ENCODE results near the gene PITPNM1.
"Not testable (repeated sequence)": the region's sequence is repeated elsewhere in the genome, so short reads cannot be mapped to it uniquely, and the experiment has no call there.

The PITPNM1 gene

GRCh38 chr11:67493548-67494370 lies 11.4 kb downstream of the PITPNM1 start:
- H3K36me3 Mint-ChIP-seq (ENCODE audit: low read depth) = peaks cover 100% of the 10 kb centered on the region
- peaks cover 12% of the 10 kb centered on the region for H3K4me1 Mint-ChIP-seq (ENCODE audit: low read depth)
- no peaks in the 10 kb centered on the region for H3K27me3 Mint-ChIP-seq
- no peak overlapping the region for H3K4me3 Mint-ChIP-seq
- no peak overlapping the region for H3K27ac Mint-ChIP-seq
- intact Hi-C loops (cut with micrococcal nuclease) = no loop called here
- H3K9me3 Mint-ChIP-seq = no peaks in the 10 kb centered on the region

DNA sequence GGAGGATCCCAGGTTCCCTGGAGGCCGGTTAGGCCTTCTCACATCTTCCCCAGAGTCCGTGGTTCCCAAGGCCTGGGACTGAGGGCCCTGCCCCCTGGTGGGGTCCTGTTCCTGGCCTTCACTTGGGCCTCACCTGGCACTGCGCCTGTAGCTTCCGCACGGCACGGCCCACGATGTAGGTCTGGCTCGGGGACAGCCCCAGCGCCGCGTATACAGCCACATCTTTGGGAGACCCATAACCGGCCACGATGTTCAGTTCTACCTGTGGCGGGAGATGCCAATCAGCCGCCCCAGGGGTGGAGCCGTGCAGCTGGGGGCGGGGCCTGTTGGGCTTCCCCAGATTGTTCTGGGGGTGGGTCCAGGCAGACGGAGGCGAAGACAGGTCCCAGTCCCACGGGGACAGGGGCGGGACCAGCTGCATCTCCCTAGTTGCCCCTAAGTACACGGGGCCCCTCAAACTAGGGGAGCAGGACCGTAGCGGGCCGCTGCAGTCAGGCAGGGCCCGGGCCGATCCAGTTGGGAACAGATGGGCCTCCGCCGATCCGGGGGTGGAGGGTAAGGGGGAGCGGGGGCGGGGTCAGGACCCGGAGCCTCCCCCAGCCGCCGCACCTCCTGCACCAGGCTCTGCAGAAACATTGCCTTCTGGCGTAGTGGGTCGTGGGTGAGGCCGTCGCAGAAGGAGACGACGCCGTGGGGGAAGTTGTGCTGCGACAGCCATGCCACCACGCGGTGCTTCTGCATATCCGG lies 12.2 kb downstream of the PITPNM1 start:
- intact Hi-C loops (cut with micrococcal nuclease) = no loop called here
- H3K27ac Mint-ChIP-seq = no peak overlapping the region

GRCh38 chr11:67492069-67492727 lies 13.0 kb downstream of the PITPNM1 start:
- H3K9me3 Mint-ChIP-seq = no peaks in the 10 kb centered on the region
- H3K36me3 Mint-ChIP-seq (ENCODE audit: low read depth) = peaks cover 100% of the 10 kb centered on the region
- no peak overlapping the region for H3K4me3 Mint-ChIP-seq
- intact Hi-C loops (cut with micrococcal nuclease) = no loop called here
- no peak overlapping the region for H3K27ac Mint-ChIP-seq
- no peaks in the 10 kb centered on the region for H3K27me3 Mint-ChIP-seq
- peaks cover 10% of the 10 kb centered on the region for H3K4me1 Mint-ChIP-seq (ENCODE audit: low read depth)

More for the DNA sequence above, 12.2 kb downstream of the PITPNM1 start:
- Mint-ChIP-seq H3K36me3 (ENCODE audit: low read depth) (peaks cover 100% of the 10 kb centered on the region), H3K9me3 (no peaks in the 10 kb centered on the region), H3K4me3 (no peak overlapping the region), H3K4me1 (ENCODE audit: low read depth) (peaks cover 14% of the 10 kb centered on the region), H3K27me3 (no peaks in the 10 kb centered on the region)

- H3K9me3 Mint-ChIP-seq = no peaks in the 10 kb centered on the region
- intact Hi-C loops (cut with micrococcal nuclease) = no loop called here
- peaks cover 100% of the 10 kb centered on the region for H3K36me3 Mint-ChIP-seq (ENCODE audit: low read depth)
- no peaks in the 10 kb centered on the region for H3K27me3 Mint-ChIP-seq
- H3K27ac Mint-ChIP-seq = no peak overlapping the region
- peaks cover 8% of the 10 kb centered on the region for H3K4me1 Mint-ChIP-seq (ENCODE audit: low read depth)
- no peak overlapping the region for H3K4me3 Mint-ChIP-seq
These were observed 13.7 kb downstream of the PITPNM1 start for GRCh38 chr11:67491276-67492068.

DNA sequence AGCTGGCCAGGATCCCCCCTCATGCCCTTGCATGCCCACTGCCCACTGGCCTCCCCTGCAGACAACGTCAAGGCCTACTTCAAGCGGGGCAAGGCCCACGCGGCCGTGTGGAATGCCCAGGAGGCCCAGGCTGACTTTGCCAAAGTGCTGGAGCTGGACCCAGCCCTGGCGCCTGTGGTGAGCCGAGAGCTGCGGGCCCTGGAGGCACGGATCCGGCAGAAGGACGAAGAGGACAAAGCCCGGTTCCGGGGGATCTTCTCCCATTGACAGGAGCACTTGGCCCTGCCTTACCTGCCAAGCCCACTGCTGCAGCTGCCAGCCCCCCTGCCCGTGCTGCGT lies 14.5 kb downstream of the PITPNM1 start:
- Mint-ChIP-seq H3K4me3 (no peak overlapping the region), H3K4me1 (ENCODE audit: low read depth) (peaks cover 16% of the 10 kb centered on the region), H3K9me3 (no peaks in the 10 kb centered on the region), H3K27ac (no peak overlapping the region), H3K27me3 (no peaks in the 10 kb centered on the region), H3K36me3 (ENCODE audit: low read depth) (peaks cover 100% of the 10 kb centered on the region)
- intact Hi-C loops (cut with micrococcal nuclease) = no loop called here

- H3K4me3 Mint-ChIP-seq = no peak overlapping the region
- H3K9me3 Mint-ChIP-seq = no peaks in the 10 kb centered on the region
- no peak overlapping the region for H3K27ac Mint-ChIP-seq
- peaks cover 19% of the 10 kb centered on the region for H3K4me1 Mint-ChIP-seq (ENCODE audit: low read depth)
- H3K36me3 Mint-ChIP-seq (ENCODE audit: low read depth) = peaks cover 95% of the 10 kb centered on the region
- no peaks in the 10 kb centered on the region for H3K27me3 Mint-ChIP-seq
- intact Hi-C loops (cut with micrococcal nuclease) = no loop called here
These were observed 15.1 kb downstream of the PITPNM1 start for GRCh38 chr11:67489885-67490726.

DNA sequence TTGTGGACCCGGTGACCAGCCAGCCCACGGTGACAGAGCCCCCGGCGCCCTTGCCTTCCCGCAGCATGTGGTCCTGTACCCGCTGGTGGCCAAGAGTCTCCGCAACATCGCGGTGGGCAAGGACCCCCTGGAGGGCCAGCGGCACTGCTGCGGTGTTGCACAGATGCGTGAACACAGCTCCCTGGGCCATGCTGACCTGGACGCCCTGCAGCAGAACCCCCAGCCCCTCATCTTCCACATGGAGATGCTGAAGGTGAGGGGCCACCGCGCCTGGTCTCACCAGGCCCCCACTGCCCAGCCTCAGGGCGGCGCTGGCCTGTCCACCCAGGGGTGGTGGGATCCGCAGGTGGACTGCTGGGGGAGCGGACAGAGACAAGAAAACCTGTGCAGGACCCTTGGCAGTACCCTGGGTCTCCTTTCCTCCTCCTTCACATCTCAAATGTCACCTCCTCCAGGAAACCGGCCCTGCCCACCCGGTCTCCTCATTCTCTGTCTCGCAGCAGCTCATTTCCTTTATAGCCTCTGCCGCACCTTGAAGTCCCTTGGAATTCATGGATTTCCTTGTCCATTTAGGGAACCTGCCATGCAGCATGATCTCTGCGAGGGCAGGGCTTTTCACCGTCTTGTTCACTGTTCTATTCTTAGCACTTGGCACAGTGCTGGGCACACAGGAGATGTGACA lies 15.8 kb downstream of the PITPNM1 start:
- no peaks in the 10 kb centered on the region for H3K27me3 Mint-ChIP-seq
- H3K9me3 Mint-ChIP-seq = no peaks in the 10 kb centered on the region
- H3K27ac Mint-ChIP-seq = peak overlapping the region; percentile 5
- no peak overlapping the region for H3K4me3 Mint-ChIP-seq
- H3K4me1 Mint-ChIP-seq (ENCODE audit: low read depth) = peaks cover 27% of the 10 kb centered on the region
- H3K36me3 Mint-ChIP-seq (ENCODE audit: low read depth) = peaks cover 94% of the 10 kb centered on the region
- intact Hi-C loops (cut with micrococcal nuclease) = no loop called here

GRCh38 chr11:67486481-67487195 lies 18.5 kb downstream of the PITPNM1 start:
- Mint-ChIP-seq H3K9me3 (no peaks in the 10 kb centered on the region), H3K4me3 (no peak overlapping the region)
- intact Hi-C loops (cut with micrococcal nuclease) = no loop called here

GRCh38 chr11:67485873-67486361 lies 19.2 kb downstream of the PITPNM1 start:
- H3K27me3 Mint-ChIP-seq; H3K9me3 Mint-ChIP-seq; intact Hi-C loops (cut with micrococcal nuclease): not testable (repeated sequence)
- H3K27ac Mint-ChIP-seq = peak overlapping the region; percentile 62
- peak overlapping the region; percentile 33 for H3K4me3 Mint-ChIP-seq
- peaks cover 70% of the 10 kb centered on the region for H3K36me3 Mint-ChIP-seq (ENCODE audit: low read depth)
- H3K4me1 Mint-ChIP-seq (ENCODE audit: low read depth) = peaks cover 48% of the 10 kb centered on the region

More at GRCh38 chr11:67486481-67487195, 18.5 kb downstream of the PITPNM1 start:
- Mint-ChIP-seq H3K27me3 (no peaks in the 10 kb centered on the region), H3K27ac (peak overlapping the region; percentile 62), H3K36me3 (ENCODE audit: low read depth) (peaks cover 77% of the 10 kb centered on the region), H3K4me1 (ENCODE audit: low read depth) (peaks cover 48% of the 10 kb centered on the region)

DNA sequence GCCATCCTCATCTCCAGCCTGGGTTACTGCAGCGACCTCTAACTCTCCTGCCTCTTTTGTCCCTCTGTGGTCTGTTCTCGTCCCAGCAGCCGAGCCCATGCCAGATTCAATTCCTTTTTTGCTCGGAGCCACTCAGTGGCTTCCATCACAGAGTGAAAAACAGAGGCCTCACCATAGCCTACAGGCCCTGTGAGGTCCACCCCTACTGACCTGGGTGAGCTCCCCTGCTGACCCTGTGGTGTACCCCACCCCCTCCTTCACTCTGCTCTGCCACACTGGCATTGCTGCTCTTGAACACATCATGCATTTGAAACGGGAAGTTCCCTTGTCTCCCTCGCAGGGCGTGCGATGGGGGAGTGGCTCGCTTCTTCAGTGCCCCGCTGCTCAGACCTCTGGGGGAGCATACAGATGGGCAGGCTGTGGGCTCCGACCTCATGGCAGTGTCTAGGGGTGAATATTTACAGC lies 20.3 kb downstream of the PITPNM1 start:
- H3K36me3 Mint-ChIP-seq (ENCODE audit: low read depth) = peaks cover 60% of the 10 kb centered on the region
- H3K27me3 Mint-ChIP-seq = no peaks in the 10 kb centered on the region
- peaks cover 48% of the 10 kb centered on the region for H3K4me1 Mint-ChIP-seq (ENCODE audit: low read depth)
- H3K27ac Mint-ChIP-seq = peak overlapping the region; percentile 89
- peak overlapping the region; percentile 74 for H3K4me3 Mint-ChIP-seq
- H3K9me3 Mint-ChIP-seq = no peaks in the 10 kb centered on the region
- intact Hi-C loops (cut with micrococcal nuclease) = no loop called here

- Mint-ChIP-seq H3K27me3 (no peaks in the 10 kb centered on the region), H3K4me1 (ENCODE audit: low read depth) (peaks cover 48% of the 10 kb centered on the region), H3K4me3 (peak overlapping the region; percentile 91), H3K9me3 (no peaks in the 10 kb centered on the region), H3K27ac (peak overlapping the region; percentile 96), H3K36me3 (ENCODE audit: low read depth) (peaks cover 52% of the 10 kb centered on the region)
- intact Hi-C loops (cut with micrococcal nuclease) = loop anchor here (1.0 to 2.0 kb wide), 3 partner anchors 15 to 41 kb away; partner anchors contain the start of genes CORO1B and TMEM134
These were observed 21.1 kb downstream of the PITPNM1 start for GRCh38 chr11:67483831-67484665.
